Loucy (cell line): ENCODE measurements around the gene MLYCD.

Experiments
- EZH2phosphoT487 ChIP-seq: fragments of 200-600 bp; IDR thresholded peaks from 2 replicates; pipeline ENCODE4 v1.6.1; 2018; ENCODE audit warnings: antibody characterized with exemption, mild to moderate bottlenecking, moderate library complexity, borderline replicate concordance
- TF ChIP-seq, protein P1 (sequence below): fragments of 200-600 bp; sonication (generic); conservative IDR thresholded peaks from 2 replicates; pipeline ENCODE4 v1.5.1; 2014; ENCODE audit warnings: mild to moderate bottlenecking, antibody characterized with exemption, low read length

GRCh38 chr16:83959656-83960434 is 60.9 kb downstream of the MLYCD start:
- TF ChIP-seq, protein P1, sequence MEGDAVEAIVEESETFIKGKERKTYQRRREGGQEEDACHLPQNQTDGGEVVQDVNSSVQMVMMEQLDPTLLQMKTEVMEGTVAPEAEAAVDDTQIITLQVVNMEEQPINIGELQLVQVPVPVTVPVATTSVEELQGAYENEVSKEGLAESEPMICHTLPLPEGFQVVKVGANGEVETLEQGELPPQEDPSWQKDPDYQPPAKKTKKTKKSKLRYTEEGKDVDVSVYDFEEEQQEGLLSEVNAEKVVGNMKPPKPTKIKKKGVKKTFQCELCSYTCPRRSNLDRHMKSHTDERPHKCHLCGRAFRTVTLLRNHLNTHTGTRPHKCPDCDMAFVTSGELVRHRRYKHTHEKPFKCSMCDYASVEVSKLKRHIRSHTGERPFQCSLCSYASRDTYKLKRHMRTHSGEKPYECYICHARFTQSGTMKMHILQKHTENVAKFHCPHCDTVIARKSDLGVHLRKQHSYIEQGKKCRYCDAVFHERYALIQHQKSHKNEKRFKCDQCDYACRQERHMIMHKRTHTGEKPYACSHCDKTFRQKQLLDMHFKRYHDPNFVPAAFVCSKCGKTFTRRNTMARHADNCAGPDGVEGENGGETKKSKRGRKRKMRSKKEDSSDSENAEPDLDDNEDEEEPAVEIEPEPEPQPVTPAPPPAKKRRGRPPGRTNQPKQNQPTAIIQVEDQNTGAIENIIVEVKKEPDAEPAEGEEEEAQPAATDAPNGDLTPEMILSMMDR = no peak
- no peak for TF ChIP-seq EZH2phosphoT487
